GM18519 (cell line): ENCODE measurements around the gene C11orf65.
"Not testable (repeated sequence)": the region's sequence is repeated elsewhere in the genome, so short reads cannot be mapped to it uniquely, and the experiment has no call there.

Source experiments
- ATAC-seq: cut with Tn5 transposase; IDR thresholded peaks from one replicate; pipeline ENCODE4 v1.9.1; 2021; ENCODE audit warnings: mild to moderate bottlenecking, moderate library complexity; ENCODE audit not compliant: unreplicated experiment, low FRiP score

Gene C11orf65

GRCh38 chr11:108373505-108373904 is 93.8 kb downstream of the C11orf65 start:
- not testable (repeated sequence) for ATAC-seq

- no peak for ATAC-seq
Observed at GRCh38 chr11:108370990-108371389, 96.3 kb downstream of the C11orf65 start.

- ATAC-seq: no peak
Observed at GRCh38 chr11:108370315-108370714, 97.0 kb downstream of the C11orf65 start.

GRCh38 chr11:108369064-108369463 is 98.3 kb downstream of the C11orf65 start:
- ATAC-seq: no peak

GRCh38 chr11:108368134-108368533 is 99.2 kb downstream of the C11orf65 start:
- ATAC-seq: no peak

GRCh38 chr11:108364159-108364558 is 103.2 kb downstream of the C11orf65 start:
- no peak for ATAC-seq

GRCh38 chr11:108351468-108351867 is 115.9 kb downstream of the C11orf65 start:
- ATAC-seq: no peak

GRCh38 chr11:108346451-108346850 is 120.9 kb downstream of the C11orf65 start:
- ATAC-seq: no peak

GRCh38 chr11:108345767-108346166 is 121.6 kb downstream of the C11orf65 start:
- ATAC-seq: no peak

- no peak for ATAC-seq
Observed at GRCh38 chr11:108343714-108344113, 123.6 kb downstream of the C11orf65 start.

GRCh38 chr11:108341654-108342053 is 125.7 kb downstream of the C11orf65 start:
- ATAC-seq: no peak

- no peak for ATAC-seq
Observed at GRCh38 chr11:108340973-108341372, 126.4 kb downstream of the C11orf65 start.

- no peak for ATAC-seq
Observed at GRCh38 chr11:108338750-108339149, 128.6 kb downstream of the C11orf65 start.

- ATAC-seq: no peak
Observed at GRCh38 chr11:108333403-108333899, 133.9 kb downstream of the C11orf65 start.
